GM23338 (cell line): Measurements from ENCODE around the gene NLRP6. TPM values are rescaled to one million over a fixed set of nuclear protein-coding genes. Genes with fewer than 3 reads are reported as not detected.
A peak's percentile ranks its signal among the peaks of the same experiment; 100 is the strongest.

ENCODE experiments used
- ATAC-seq: fragments of 200-7000 bp; cut with Tn5 transposase; 3 replicates; pipeline ENCODE4 v1.9.1; 2020
- DNase-seq: peaks from one replicate; pipeline ENCODE4 v3.0.0-alpha.2; 2015; ENCODE audit warnings: low spot score
- H2AFZ ChIP-seq: fragments of 200-600 bp; sonication (generic); 2 replicates; pipeline ENCODE4 v1.8.0; 2016; ENCODE audit warnings: antibody characterized with exemption, mild to moderate bottlenecking, moderate library complexity
- H3F3A ChIP-seq: fragments of 200-600 bp; sonication (generic); replicated peaks from 2 replicates; pipeline ENCODE4 v1.8.0; 2017; ENCODE audit warnings: antibody characterized with exemption, mixed run types, low read depth
- H3K27ac ChIP-seq: fragments of 200-600 bp; sonication (generic); 2 replicates; pipeline ENCODE4 v1.6.1; 2016; ENCODE audit warnings: low read depth
- H3K27me3 ChIP-seq: fragments of 200-600 bp; sonication (generic); 2 replicates; pipeline ENCODE4 v1.8.0; 2016; ENCODE audit warnings: mild to moderate bottlenecking, mixed run types, moderate library complexity; ENCODE audit not compliant: insufficient read depth
- H3K36me3 ChIP-seq: fragments of 200-600 bp; sonication (generic); 2 replicates; pipeline ENCODE4 v1.8.0; 2016; ENCODE audit warnings: mild to moderate bottlenecking; ENCODE audit not compliant: insufficient read depth
- H3K4me1 ChIP-seq: fragments of 200-600 bp; sonication (generic); 2 replicates; pipeline ENCODE4 v1.8.0; 2016; ENCODE audit warnings: mild to moderate bottlenecking, moderate library complexity; ENCODE audit not compliant: insufficient read depth
- H3K4me2 ChIP-seq: fragments of 200-600 bp; sonication (generic); 2 replicates; pipeline ENCODE4 v1.7.1; 2017; ENCODE audit warnings: mixed run types
- H3K4me3 ChIP-seq: fragments of 200-600 bp; sonication (generic); 2 replicates; pipeline ENCODE4 v1.6.1; 2016; ENCODE audit warnings: mixed run types
- H3K79me2 ChIP-seq: fragments of 200-600 bp; sonication (generic); replicated peaks from 2 replicates; pipeline ENCODE4 v1.8.0; 2017; ENCODE audit warnings: mild to moderate bottlenecking; ENCODE audit not compliant: insufficient read depth
- H3K9me2 ChIP-seq: fragments of 200-600 bp; sonication (generic); 2 replicates; pipeline ENCODE4 v1.8.0; 2017; ENCODE audit not compliant: insufficient read depth
- H4K20me1 ChIP-seq: fragments of 200-600 bp; sonication (generic); replicated peaks from 2 replicates; pipeline ENCODE4 v1.8.0; 2017; ENCODE audit warnings: mild to moderate bottlenecking; ENCODE audit not compliant: insufficient read depth
- H3K27ac Mint-ChIP-seq: 2 replicates; pipeline ENCODE4 v1.8.0; 2020; ENCODE audit warnings: inconsistent platforms, mild to moderate bottlenecking, moderate library complexity, mixed read lengths
- H3K27me3 Mint-ChIP-seq: 3 replicates; pipeline ENCODE4 v1.8.0; 2022; ENCODE audit warnings: low read depth, mild to moderate bottlenecking, moderate library complexity, mixed read lengths, inconsistent platforms; ENCODE audit not compliant: insufficient read depth, poor library complexity
- H3K36me3 Mint-ChIP-seq: 3 replicates; pipeline ENCODE4 v1.8.0; 2021; ENCODE audit warnings: low read depth, mild to moderate bottlenecking, inconsistent platforms, moderate library complexity, mixed read lengths
- H3K4me1 Mint-ChIP-seq: 3 replicates; pipeline ENCODE4 v1.8.0; 2020; ENCODE audit warnings: mild to moderate bottlenecking, inconsistent platforms, mixed read lengths
- H3K4me3 Mint-ChIP-seq: 3 replicates; pipeline ENCODE4 v1.8.0; 2021; ENCODE audit warnings: moderate library complexity, mild to moderate bottlenecking, inconsistent platforms, mixed read lengths
- H3K9me3 Mint-ChIP-seq: 3 replicates; pipeline ENCODE4 v1.8.0; 2020; ENCODE audit warnings: moderate library complexity, mild to moderate bottlenecking, inconsistent platforms, mixed read lengths
- CREB1 ChIP-seq: fragments of 250-450 bp; sonication (Bioruptor Pico); IDR thresholded peaks from 2 replicates; pipeline ENCODE4 v1.5.0; 2020; ENCODE audit warnings: low read depth, mild to moderate bottlenecking, moderate library complexity
- EZH2phosphoT487 ChIP-seq: fragments of 200-600 bp; sonication (generic); IDR thresholded peaks from one replicate; pipeline ENCODE4 v1.8.1; 2018; ENCODE audit warnings: antibody characterized with exemption; ENCODE audit not compliant: unreplicated experiment
- JUNB ChIP-seq: IDR thresholded peaks from one replicate; pipeline ENCODE4 v1.6.1; 2016; ENCODE audit warnings: antibody characterized with exemption; ENCODE audit not compliant: unreplicated experiment
- STAT1 ChIP-seq: IDR thresholded peaks from one replicate; pipeline ENCODE4 v1.6.1; 2016; ENCODE audit warnings: antibody characterized with exemption; ENCODE audit not compliant: unreplicated experiment
- ZNF331 ChIP-seq: fragments of 250-450 bp; sonication (Bioruptor Pico); IDR thresholded peaks from 2 replicates; pipeline ENCODE4 v1.5.0; 2020; ENCODE audit warnings: low read depth, mild to moderate bottlenecking, moderate library complexity
- polyA plus RNA-seq: library from polyadenylated mRNA; unstranded; fragments of >200 nt; fragmentation: Nextera tagmentation; extraction: Ambion mirVana; gene quantifications from 2 replicates; pipeline ENCODE4 v1.2.1, GENCODE V29; 2016
- total RNA-seq: library from RNA; depleted of rRNA; stranded (reverse); fragments of >200 nt; shearing (Covaris generic); gene quantifications from 2 replicates; pipeline ENCODE4 v1.2.3, GENCODE V29; 2014
- TF ChIP-seq, protein P1 (sequence below): IDR thresholded peaks from one replicate; pipeline ENCODE4 v1.6.1; 2018; ENCODE audit warnings: antibody characterized with exemption; ENCODE audit not compliant: unreplicated experiment
- TF ChIP-seq, protein P2 (sequence below), 2 experiments: fragments of 200-600 bp in 1 of 2; sonication (generic) in 1 of 2; conservative IDR thresholded peaks; 2 replicates each; pipeline versions ENCODE4 v1.5.1 to v1.6.1; 2016 to 2017; ENCODE audit warnings: antibody characterized with exemption in 2 of 2, low read depth in 2 of 2, mild to moderate bottlenecking in 2 of 2, moderate library complexity in 1 of 2
- TF ChIP-seq, protein P3 (sequence below): IDR thresholded peaks from 2 replicates; pipeline ENCODE4 v1.6.1; 2016; ENCODE audit warnings: antibody characterized with exemption

Gene NLRP6
- total and polyA plus RNA-seq, 2 experiments from 2014 or later, result 0.15 to 0.73 TPM

DNA sequence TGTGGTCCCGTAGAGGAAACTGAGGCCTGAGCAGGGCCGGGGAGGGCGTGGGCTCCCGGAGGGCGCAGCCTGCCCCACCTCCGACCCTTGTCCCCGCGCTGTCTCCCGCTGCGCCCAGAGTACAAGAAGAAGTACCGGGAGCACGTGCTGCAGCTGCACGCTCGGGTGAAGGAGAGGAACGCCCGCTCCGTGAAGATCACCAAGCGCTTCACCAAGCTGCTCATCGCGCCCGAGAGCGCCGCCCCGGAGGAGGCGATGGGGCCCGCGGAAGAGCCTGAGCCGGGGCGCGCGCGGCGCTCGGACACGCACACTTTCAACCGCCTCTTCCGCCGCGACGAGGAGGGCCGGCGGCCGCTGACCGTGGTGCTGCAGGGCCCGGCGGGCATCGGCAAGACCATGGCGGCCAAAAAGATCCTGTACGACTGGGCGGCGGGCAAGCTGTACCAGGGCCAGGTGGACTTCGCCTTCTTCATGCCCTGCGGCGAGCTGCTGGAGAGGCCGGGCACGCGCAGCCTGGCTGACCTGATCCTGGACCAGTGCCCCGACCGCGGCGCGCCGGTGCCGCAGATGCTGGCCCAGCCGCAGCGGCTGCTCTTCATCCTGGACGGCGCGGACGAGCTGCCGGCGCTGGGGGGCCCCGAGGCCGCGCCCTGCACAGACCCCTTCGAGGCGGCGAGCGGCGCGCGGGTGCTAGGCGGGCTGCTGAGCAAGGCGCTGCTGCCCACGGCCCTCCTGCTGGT, 1.9 kb downstream of the NLRP6 start:
- no peak overlapping the region for H3K27ac ChIP-seq
- H3K4me3 ChIP-seq, result peak overlapping the region; percentile 51
- peak; percentile 74 for DNase-seq
- Mint-ChIP-seq H3K27ac (no peak overlapping the region), H3K36me3 (no peaks in the 10 kb centered on the region; the same call in 2 of the 3 replicates), H3K27me3 (peaks cover 59% of the 10 kb centered on the region), H3K4me3 (peak overlapping the region; percentile 56; the same call in 2 of the 3 replicates), H3K9me3 (no peaks in the 10 kb centered on the region), H3K4me1 (peaks cover 27% of the 10 kb centered on the region)
- H3K4me2 ChIP-seq, result peak overlapping the region; percentile 74
- H2AFZ ChIP-seq, result peak overlapping the region; percentile 72
- TF ChIP-seq JUNB (no peak), STAT1 (no peak), CREB1 (CRISPR knock-in tag) (no peak), EZH2phosphoT487 (peak; percentile 70)
- TF ChIP-seq, protein P1, sequence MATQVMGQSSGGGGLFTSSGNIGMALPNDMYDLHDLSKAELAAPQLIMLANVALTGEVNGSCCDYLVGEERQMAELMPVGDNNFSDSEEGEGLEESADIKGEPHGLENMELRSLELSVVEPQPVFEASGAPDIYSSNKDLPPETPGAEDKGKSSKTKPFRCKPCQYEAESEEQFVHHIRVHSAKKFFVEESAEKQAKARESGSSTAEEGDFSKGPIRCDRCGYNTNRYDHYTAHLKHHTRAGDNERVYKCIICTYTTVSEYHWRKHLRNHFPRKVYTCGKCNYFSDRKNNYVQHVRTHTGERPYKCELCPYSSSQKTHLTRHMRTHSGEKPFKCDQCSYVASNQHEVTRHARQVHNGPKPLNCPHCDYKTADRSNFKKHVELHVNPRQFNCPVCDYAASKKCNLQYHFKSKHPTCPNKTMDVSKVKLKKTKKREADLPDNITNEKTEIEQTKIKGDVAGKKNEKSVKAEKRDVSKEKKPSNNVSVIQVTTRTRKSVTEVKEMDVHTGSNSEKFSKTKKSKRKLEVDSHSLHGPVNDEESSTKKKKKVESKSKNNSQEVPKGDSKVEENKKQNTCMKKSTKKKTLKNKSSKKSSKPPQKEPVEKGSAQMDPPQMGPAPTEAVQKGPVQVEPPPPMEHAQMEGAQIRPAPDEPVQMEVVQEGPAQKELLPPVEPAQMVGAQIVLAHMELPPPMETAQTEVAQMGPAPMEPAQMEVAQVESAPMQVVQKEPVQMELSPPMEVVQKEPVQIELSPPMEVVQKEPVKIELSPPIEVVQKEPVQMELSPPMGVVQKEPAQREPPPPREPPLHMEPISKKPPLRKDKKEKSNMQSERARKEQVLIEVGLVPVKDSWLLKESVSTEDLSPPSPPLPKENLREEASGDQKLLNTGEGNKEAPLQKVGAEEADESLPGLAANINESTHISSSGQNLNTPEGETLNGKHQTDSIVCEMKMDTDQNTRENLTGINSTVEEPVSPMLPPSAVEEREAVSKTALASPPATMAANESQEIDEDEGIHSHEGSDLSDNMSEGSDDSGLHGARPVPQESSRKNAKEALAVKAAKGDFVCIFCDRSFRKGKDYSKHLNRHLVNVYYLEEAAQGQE, result peak; percentile 72
- TF ChIP-seq, protein P2, sequence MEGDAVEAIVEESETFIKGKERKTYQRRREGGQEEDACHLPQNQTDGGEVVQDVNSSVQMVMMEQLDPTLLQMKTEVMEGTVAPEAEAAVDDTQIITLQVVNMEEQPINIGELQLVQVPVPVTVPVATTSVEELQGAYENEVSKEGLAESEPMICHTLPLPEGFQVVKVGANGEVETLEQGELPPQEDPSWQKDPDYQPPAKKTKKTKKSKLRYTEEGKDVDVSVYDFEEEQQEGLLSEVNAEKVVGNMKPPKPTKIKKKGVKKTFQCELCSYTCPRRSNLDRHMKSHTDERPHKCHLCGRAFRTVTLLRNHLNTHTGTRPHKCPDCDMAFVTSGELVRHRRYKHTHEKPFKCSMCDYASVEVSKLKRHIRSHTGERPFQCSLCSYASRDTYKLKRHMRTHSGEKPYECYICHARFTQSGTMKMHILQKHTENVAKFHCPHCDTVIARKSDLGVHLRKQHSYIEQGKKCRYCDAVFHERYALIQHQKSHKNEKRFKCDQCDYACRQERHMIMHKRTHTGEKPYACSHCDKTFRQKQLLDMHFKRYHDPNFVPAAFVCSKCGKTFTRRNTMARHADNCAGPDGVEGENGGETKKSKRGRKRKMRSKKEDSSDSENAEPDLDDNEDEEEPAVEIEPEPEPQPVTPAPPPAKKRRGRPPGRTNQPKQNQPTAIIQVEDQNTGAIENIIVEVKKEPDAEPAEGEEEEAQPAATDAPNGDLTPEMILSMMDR (conservative IDR thresholded peaks at IDR 0.05; ENCODE audit: low read depth in 2 of 2), result 0 out of 4 replicates have a peak, but pooled peaks of 1 of the 2 experiments have one; percentile 13
- H3F3A ChIP-seq, result no peaks in the 10 kb centered on the region; the same call in 1 of the 2 replicates
- no peaks in the 10 kb centered on the region for H3K79me2 ChIP-seq
- no peaks in the 10 kb centered on the region for H3K4me1 ChIP-seq
- peaks cover 54% of the 10 kb centered on the region for H3K27me3 ChIP-seq
- H4K20me1 ChIP-seq, result no peaks in the 10 kb centered on the region
- ATAC-seq, result peak; percentile 57
- H3K36me3 ChIP-seq, result no peaks in the 10 kb centered on the region
- H3K9me2 ChIP-seq, result no peaks in the 10 kb centered on the region

DNA sequence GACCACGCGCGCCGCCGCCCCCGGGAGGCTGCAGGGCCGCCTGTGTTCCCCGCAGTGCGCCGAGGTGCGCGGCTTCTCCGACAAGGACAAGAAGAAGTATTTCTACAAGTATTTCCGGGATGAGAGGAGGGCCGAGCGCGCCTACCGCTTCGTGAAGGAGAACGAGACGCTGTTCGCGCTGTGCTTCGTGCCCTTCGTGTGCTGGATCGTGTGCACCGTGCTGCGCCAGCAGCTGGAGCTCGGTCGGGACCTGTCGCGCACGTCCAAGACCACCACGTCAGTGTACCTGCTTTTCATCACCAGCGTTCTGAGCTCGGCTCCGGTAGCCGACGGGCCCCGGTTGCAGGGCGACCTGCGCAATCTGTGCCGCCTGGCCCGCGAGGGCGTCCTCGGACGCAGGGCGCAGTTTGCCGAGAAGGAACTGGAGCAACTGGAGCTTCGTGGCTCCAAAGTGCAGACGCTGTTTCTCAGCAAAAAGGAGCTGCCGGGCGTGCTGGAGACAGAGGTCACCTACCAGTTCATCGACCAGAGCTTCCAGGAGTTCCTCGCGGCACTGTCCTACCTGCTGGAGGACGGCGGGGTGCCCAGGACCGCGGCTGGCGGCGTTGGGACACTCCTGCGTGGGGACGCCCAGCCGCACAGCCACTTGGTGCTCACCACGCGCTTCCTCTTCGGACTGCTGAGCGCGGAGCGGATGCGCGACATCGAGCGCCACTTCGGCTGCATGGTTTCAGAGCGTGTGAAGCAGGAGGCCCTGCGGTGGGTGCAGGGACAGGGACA, 2.7 kb downstream of the NLRP6 start:
- Histone ChIP-seq H3K4me2 (peak overlapping the region; percentile 74; the same call in 1 of the 2 replicates), H3K79me2 (no peaks in the 10 kb centered on the region), H3K27me3 (peaks cover 54% of the 10 kb centered on the region), H3K27ac (no peak overlapping the region), H3K9me2 (no peaks in the 10 kb centered on the region), H3F3A (no peaks in the 10 kb centered on the region; the same call in 1 of the 2 replicates), H2AFZ (peak overlapping the region; percentile 72), H3K36me3 (no peaks in the 10 kb centered on the region), H3K4me3 (peak overlapping the region; percentile 51), H3K4me1 (no peaks in the 10 kb centered on the region), H4K20me1 (no peaks in the 10 kb centered on the region)
- DNase-seq (peak; percentile 51), ATAC-seq (no peak; the same call in 2 of the 3 replicates)
- Mint-ChIP-seq H3K27ac (no peak overlapping the region), H3K9me3 (no peaks in the 10 kb centered on the region), H3K4me3 (peak overlapping the region; percentile 39; the same call in 1 of the 3 replicates), H3K36me3 (no peaks in the 10 kb centered on the region; the same call in 2 of the 3 replicates), H3K4me1 (peaks cover 24% of the 10 kb centered on the region), H3K27me3 (peaks cover 58% of the 10 kb centered on the region)
- TF ChIP-seq EZH2phosphoT487 (no peak), ZNF331 (no peak), STAT1 (no peak)
- TF ChIP-seq, protein P3, sequence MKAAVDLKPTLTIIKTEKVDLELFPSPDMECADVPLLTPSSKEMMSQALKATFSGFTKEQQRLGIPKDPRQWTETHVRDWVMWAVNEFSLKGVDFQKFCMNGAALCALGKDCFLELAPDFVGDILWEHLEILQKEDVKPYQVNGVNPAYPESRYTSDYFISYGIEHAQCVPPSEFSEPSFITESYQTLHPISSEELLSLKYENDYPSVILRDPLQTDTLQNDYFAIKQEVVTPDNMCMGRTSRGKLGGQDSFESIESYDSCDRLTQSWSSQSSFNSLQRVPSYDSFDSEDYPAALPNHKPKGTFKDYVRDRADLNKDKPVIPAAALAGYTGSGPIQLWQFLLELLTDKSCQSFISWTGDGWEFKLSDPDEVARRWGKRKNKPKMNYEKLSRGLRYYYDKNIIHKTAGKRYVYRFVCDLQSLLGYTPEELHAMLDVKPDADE, result no peak
